HG02678 (cell line): ENCODE data around the gene S100A2.
"Not testable (repeated sequence)": the region's sequence is repeated elsewhere in the genome, so short reads cannot be mapped to it uniquely, and the experiment has no call there.

Experiments
- ATAC-seq: cut with Tn5 transposase; IDR thresholded peaks from one replicate; pipeline ENCODE4 v1.9.1; 2021; ENCODE audit warnings: mild to moderate bottlenecking, moderate library complexity; ENCODE audit not compliant: unreplicated experiment

Gene S100A2

GRCh38 chr1:153534226-153534924, 31.3 kb downstream of the S100A2 start:
- ATAC-seq, result no peak

GRCh38 chr1:153533689-153534201, 31.9 kb downstream of the S100A2 start:
- no peak for ATAC-seq

- ATAC-seq, result no peak
Measured at GRCh38 chr1:153532769-153533599, 32.7 kb downstream of the S100A2 start.

GRCh38 chr1:153532181-153532580, 33.5 kb downstream of the S100A2 start:
- ATAC-seq, result no peak

GRCh38 chr1:153531638-153532037, 34.0 kb downstream of the S100A2 start:
- ATAC-seq, result no peak

GRCh38 chr1:153527683-153528040, 38.0 kb downstream of the S100A2 start:
- no peak for ATAC-seq

GRCh38 chr1:153527023-153527682, 38.5 kb downstream of the S100A2 start:
- no peak for ATAC-seq

GRCh38 chr1:153526132-153526543, 39.5 kb downstream of the S100A2 start:
- no peak for ATAC-seq

GRCh38 chr1:153525088-153525728, 40.4 kb downstream of the S100A2 start:
- no peak for ATAC-seq

- ATAC-seq, result not testable (repeated sequence)
Measured at GRCh38 chr1:153522353-153523048, 43.1 kb downstream of the S100A2 start.

- ATAC-seq, result not testable (repeated sequence)
Measured at GRCh38 chr1:153521808-153522207, 43.8 kb downstream of the S100A2 start.

GRCh38 chr1:153520818-153521476, 44.7 kb downstream of the S100A2 start:
- ATAC-seq, result no peak

GRCh38 chr1:153520137-153520691, 45.4 kb downstream of the S100A2 start:
- not testable (repeated sequence) for ATAC-seq

GRCh38 chr1:153519242-153519641, 46.4 kb downstream of the S100A2 start:
- no peak for ATAC-seq

- ATAC-seq, result no peak
Measured at GRCh38 chr1:153515504-153516394, 49.9 kb downstream of the S100A2 start.

GRCh38 chr1:153513666-153514065, 52.0 kb downstream of the S100A2 start:
- ATAC-seq, result no peak

- no peak for ATAC-seq
Measured at GRCh38 chr1:153513023-153513422, 52.6 kb downstream of the S100A2 start.
